ENCODE measurements around the gene MSMP.
A peak's percentile ranks its signal among the peaks of the same experiment; 100 is the strongest.

The MSMP gene

DNA sequence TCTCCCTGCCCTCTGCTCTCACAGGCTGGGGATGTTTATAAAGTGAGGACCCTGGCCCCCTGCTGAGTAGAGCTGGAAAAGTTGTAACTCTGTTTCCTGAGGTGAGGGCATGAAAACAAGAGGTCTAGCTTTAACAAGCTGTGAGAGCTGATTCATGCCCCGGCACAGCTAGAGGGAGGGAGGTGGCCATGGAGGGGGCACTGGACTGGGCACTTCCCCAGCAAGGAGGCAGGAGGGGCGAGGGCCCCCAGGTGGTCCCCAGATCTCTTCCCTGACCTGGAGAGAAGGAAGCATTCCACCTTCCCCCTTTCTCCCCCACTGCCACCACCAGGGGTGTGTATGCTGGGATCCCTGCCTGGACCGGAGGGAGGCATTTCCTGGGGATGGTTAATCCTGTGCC lies at the start of gene MSMP:
MSMP (minus strand) TSS at position 13 of the 400 bp plus-strand sequence. CDS start 147 bp downstream, outside the sequence.
- DNase-seq: no peak

DNA sequence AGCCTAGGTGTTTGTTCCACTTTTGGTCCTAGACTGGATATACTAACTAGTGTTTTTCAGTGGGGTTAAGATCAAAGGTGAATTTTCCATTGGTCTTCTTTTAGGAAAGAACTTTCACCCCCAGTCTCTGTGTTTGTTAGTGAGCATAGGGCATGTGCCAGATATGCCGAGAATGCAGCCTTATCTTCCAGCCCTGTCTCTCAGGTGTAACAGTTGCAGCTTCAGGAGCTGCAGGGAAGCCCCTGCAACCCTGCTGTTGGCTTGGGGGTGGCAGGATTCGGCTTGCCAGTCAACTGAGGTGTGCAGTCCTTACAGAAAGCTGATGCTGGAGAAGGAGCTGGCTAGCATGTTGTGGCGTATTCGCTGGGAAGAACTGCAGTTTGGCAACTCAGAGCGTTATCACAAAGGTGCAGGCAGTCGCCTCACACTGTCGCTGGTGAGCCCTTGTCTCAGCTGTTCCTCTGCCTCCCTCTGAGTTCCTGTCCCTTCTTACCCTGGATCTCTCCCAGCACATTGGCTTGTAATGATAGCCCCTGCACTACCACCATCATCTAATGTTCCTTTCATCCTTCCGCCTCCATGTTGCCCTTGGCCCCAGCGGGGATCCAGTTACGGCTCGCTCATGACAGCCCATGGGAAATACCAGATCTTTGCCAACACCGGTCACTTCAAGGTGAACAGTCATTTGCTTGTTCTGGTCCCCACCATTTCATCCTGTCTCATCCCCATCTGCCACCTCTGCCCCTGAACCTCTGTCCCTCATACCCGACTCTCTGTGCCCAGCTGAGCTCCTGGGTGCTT lies 47.5 kb upstream of the MSMP start:
- no peak for DNase-seq

GRCh38 chr9:35800530-35800929 lies 46.5 kb upstream of the MSMP start:
- DNase-seq: no peak

DNA sequence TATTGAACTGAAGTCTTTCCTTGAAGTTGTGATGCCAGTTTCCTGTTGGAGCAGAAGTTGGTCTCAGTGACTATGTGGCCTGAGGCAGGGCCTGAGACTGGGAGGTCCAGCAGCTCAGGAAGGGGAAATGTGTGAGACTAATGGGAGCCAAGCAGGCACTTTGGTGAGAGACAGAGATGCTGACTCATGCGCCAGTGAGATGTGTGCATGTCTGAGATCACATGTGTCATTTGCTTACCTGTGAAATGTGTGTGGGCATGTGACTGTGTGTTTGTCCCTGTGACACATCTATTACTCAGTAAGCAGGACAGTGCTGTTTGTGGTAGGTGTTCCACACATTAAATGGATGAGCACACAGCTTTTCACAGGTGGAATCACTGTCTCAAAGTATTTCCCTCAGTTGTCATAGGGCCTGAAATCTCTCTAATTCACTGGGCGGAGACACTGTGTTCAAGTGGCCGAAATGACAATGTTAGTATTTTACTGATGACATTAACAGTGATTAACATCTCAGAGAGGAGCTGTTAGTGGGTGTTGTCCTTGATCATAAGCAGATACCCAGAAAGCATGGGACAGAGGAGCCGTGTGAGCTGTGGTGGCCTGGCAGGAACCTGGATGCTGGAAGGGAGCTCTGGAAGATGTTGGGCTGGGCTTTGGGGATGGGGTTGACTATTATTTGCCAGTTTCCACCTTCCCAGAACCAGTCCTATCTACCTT lies 44.7 kb upstream of the MSMP start:
- no peak for DNase-seq

GRCh38 chr9:35797311-35798109 lies 43.4 kb upstream of the MSMP start:
- DNase-seq: no peak

GRCh38 chr9:35795695-35796094 lies 41.6 kb upstream of the MSMP start:
- no peak for DNase-seq

DNA sequence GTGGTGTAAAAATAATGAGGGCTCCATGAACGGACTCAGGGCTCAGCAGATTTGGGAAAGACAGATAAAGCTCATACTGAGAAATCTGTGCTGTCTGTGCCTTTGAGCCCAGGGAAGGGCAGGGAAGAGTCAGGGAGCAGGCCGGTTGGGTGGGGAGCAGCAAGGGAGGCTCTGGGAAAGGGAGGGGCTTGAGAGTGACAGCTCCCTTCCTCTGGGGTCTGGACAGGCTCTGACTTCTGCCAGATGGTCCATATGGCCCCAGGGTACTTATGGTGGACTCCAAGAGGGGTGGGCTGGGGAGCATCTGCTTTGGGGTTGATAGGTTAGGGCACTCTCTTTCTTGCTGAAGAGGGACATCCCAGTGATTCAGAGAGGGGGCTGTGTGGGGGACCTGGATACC lies 39.4 kb upstream of the MSMP start:
- no peak for DNase-seq

GRCh38 chr9:35792826-35793225 lies 38.8 kb upstream of the MSMP start:
- DNase-seq: no peak

GRCh38 chr9:35792024-35792813 lies 38.1 kb upstream of the MSMP start:
- no peak for DNase-seq

GRCh38 chr9:35791297-35791921 lies 37.3 kb upstream of the MSMP start, which contains the start of gene NPR2:
TSS of gene NPR2 (plus strand) at chr9:35791591. CDS start at chr9:35792409, 818 bp downstream.
- DNase-seq: peak; percentile 14

- DNase-seq: peak; percentile 87
Observed at GRCh38 chr9:35790385-35791296, 36.6 kb upstream of the MSMP start.

GRCh38 chr9:35790025-35790384 lies 35.9 kb upstream of the MSMP start:
- DNase-seq: no peak

DNA sequence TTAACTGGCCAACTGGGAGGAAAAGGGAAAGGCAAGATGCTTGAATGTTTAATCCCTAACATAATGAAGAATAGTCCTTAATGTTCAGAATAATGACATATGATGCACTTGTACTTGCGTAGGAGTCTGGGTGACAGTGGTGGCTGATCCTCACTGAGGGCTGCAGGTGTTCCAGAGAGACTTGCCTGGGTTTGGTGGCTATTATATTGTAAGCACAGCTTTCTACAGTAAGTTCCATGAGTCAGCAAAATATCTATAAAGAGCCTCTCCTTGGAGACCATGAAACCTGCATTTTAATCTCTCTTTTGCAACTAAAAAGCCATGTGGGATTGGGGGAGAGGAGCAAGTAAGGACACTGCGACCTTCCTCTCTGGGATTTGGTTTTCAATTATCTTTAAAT lies 35.5 kb upstream of the MSMP start:
- no peak for DNase-seq

- DNase-seq: no peak
Observed at GRCh38 chr9:35783418-35783817, 29.3 kb upstream of the MSMP start.

DNA sequence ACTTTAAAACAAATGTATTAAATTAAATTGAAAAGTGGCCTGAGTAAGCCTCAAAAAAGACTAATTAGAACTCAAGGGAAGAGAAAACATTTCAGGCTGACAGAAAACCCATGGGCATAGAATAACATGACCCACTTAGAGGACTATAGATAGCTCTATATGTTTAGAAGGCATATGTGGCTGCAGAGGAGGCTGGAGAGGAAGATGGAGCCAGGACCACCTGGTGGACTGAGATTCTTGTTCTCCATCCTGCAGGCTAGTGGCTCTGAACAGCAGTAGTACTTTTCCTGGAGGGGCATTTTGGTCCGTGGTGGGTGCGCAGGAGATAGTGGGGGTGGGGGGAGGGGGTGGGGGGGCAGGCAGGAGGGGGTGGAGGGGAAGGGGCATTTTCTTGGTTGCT lies 27.0 kb upstream of the MSMP start:
- no peak for DNase-seq

GRCh38 chr9:35778496-35778895 lies 24.4 kb upstream of the MSMP start:
- DNase-seq: no peak

DNA sequence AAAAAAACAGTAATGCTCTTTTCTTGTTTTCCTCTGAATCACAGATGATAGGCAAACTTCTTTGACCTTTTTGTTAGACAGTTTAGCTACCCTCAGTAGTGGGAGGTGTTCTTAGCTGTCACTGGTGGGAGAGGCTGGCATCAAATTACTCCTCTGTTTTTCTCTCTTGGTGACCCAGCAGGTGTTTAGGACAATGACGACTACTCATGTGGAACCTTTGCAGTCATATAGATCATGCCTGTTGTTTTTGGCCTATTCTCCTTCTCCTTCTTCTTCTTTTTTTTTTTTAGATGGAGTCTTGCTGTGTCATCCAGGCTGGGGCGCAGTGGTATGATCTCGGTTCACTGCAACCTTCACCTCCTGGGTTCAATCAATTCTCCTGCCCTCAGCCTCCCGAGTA lies 21.9 kb upstream of the MSMP start:
- DNase-seq: no peak

- DNase-seq: peak; percentile 16
Observed at GRCh38 chr9:35774907-35775635, 21.0 kb upstream of the MSMP start.

GRCh38 chr9:35771943-35772342 lies 17.9 kb upstream of the MSMP start:
- DNase-seq: no peak

GRCh38 chr9:35771534-35771933 lies 17.5 kb upstream of the MSMP start:
- DNase-seq: no peak

All from midbrain (tissue), 1 donor.